GM21529 (cell line): Measurements from ENCODE around the gene ARHGEF28.

Experiments
- ATAC-seq: cut with Tn5 transposase; IDR thresholded peaks from one replicate; pipeline ENCODE4 v1.9.1; 2021; ENCODE audit not compliant: unreplicated experiment

ARHGEF28 gene

GRCh38 chr5:73989956-73990355 is 364.0 kb downstream of the ARHGEF28 start:
- no peak for ATAC-seq
